ENCODE results near the gene TTLL3.

The TTLL3 gene

DNA sequence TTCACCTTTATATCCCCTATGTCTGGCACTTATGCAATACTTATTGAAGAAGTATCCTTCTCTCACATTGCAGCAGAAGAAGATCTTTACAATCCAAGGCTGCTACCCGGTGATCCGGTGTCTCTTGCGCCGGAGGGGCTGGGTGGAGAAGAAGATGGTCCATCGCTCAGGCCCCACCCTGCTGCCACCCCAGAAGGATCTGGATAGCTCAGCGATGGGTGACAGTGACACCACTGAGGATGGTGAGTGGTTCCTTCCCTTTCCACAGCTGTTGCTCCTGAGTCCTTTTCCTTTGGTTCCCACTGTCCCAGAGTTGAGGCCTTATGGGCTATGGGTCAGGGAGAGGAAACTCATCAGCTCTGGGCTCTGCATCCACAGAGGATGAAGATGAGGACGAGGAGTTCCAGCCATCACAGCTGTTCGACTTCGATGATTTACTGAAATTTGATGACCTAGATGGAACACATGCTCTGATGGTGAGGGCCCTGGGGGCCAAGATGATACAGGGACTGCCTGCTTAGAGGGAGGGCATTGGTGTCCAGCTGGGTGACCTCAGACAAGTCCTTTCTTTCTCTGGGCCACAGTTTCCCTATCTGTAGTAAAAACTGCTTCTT, 2.9 kb downstream of the TTLL3 start:
- H3K4me3 ChIP-seq (ENCODE audit: low read depth, low read length): no peak overlapping the region
- DNase-seq (ENCODE audit: low read depth): no peak
- TF ChIP-seq, protein P1, sequence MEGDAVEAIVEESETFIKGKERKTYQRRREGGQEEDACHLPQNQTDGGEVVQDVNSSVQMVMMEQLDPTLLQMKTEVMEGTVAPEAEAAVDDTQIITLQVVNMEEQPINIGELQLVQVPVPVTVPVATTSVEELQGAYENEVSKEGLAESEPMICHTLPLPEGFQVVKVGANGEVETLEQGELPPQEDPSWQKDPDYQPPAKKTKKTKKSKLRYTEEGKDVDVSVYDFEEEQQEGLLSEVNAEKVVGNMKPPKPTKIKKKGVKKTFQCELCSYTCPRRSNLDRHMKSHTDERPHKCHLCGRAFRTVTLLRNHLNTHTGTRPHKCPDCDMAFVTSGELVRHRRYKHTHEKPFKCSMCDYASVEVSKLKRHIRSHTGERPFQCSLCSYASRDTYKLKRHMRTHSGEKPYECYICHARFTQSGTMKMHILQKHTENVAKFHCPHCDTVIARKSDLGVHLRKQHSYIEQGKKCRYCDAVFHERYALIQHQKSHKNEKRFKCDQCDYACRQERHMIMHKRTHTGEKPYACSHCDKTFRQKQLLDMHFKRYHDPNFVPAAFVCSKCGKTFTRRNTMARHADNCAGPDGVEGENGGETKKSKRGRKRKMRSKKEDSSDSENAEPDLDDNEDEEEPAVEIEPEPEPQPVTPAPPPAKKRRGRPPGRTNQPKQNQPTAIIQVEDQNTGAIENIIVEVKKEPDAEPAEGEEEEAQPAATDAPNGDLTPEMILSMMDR (IDR thresholded peaks at IDR 0.05; ENCODE audit: insufficient read depth, low read depth, low read length, missing control alignments): no peak

DNA sequence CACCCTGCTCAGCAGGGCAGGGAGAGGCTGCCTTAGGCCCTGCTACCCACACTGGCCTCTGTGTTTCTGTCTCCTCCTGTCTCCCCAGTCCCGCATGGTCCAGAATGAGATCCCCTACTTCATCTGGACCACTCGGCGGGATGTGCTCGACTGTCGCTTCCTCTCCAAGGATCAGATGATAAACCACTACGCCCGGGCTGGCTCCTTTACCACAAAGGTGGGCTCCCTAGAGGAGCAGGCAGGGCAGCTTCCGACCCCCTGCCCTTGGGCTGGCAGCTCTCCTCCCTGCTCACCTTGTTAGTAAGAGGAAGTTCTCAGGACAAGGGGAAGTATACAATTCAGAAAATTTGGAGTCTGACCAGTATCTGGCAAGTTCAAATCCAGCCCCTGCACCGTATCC, 5.9 kb downstream of the TTLL3 start:
- no peak for DNase-seq (ENCODE audit: low read depth)
- H3K4me3 ChIP-seq (ENCODE audit: low read depth, low read length): no peak overlapping the region
- TF ChIP-seq, protein P1 (IDR thresholded peaks at IDR 0.05; ENCODE audit: insufficient read depth, low read depth, low read length, missing control alignments): no peak

DNA sequence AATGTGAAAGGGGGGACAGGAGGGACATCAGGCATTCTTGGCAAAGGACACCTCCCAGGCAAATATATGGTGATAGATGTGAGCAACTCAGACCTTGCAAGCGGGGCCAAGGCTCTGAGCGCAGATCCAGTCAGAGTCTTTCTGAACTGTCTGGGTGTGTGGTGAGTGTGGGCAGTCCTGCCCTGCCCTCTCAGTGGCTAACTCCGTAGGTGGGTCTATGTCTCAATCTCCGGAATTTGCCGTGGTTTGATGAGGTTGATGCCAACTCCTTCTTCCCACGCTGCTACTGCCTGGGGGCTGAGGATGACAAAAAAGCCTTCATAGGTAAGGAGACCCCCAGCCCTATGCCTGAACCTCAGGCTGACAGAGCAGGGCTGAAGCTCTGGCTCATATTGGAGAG, 7.4 kb downstream of the TTLL3 start:
- H3K4me3 ChIP-seq (ENCODE audit: low read depth, low read length): no peak overlapping the region
- TF ChIP-seq, protein P1 (IDR thresholded peaks at IDR 0.05; ENCODE audit: insufficient read depth, low read depth, low read length, missing control alignments): no peak
- DNase-seq (ENCODE audit: low read depth): no peak

DNA sequence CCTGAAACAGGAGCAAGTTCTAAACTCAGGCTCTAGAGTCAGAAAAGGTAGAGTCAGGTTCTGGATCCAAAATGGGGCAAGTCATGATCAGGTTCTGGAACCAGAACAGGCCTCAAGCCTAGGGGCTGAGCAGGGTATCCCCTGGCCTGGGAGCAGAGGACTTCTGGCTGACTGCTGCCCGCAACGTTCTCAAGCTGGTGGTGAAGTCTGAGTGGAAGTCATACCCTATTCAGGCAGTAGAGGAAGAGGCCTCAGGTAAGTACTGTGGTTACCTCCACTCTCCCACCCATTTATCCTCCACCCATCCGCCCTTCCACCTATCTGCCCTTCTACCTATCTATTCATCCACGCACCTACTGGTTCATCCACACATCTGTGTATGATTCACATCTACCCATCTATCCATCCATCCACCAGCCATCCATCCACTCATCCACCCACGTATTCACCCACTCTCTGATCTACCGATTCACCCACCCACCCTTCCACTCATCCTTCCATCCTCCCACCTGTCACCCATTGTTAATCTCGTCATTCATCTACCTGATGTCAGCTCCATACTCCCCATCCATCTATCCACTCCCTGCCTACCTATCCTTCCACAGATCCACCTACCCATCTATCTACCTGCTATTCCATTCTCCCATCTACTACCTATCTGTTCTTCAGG, 8.7 kb downstream of the TTLL3 start:
- H3K4me3 ChIP-seq (ENCODE audit: low read depth, low read length): no peak overlapping the region
- no peak for DNase-seq (ENCODE audit: low read depth)
- TF ChIP-seq, protein P1 (IDR thresholded peaks at IDR 0.05; ENCODE audit: insufficient read depth, low read depth, low read length, missing control alignments): no peak

DNA sequence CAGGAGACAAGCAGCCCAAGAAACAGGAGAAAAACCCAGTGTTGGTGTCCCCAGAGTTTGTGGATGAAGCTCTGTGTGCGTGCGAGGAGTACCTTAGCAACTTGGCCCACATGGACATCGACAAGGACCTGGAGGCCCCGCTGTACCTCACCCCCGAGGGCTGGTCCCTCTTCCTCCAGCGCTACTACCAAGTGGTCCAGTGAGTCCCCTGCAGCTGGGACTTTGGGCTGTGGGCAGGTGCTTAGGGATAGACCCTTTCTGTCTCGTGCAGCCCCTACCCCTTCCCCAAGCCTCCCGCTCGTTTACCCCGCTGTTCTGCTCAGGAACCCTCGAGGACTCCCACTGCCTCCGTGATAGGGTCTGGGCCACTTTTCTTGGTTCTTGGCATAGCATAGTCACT, 10.5 kb downstream of the TTLL3 start:
- TF ChIP-seq, protein P1 (IDR thresholded peaks at IDR 0.05; ENCODE audit: insufficient read depth, low read depth, low read length, missing control alignments): no peak
- DNase-seq (ENCODE audit: low read depth): no peak
- H3K4me3 ChIP-seq (ENCODE audit: low read depth, low read length): no peak overlapping the region

DNA sequence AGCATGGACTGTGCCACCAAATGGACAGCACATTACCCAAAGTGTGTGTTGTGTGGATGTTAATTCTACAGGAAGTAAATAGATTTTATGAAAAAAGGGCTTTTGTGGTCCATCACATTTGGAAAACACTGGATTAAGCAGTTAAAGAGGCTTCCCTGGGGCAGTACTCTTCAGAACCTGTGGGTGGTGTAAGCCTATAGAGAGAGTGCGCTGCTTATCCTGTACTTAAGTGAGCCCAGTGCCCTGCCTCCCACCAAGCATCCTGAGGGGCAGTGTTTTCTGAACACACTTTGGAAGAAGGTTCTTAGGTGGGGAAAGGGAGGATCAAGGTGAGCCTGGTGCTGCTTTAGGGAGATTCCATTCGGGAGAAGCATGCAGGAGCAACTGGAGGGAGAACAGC, 10.9 kb downstream of the TTLL3 start:
- TF ChIP-seq, protein P1 (IDR thresholded peaks at IDR 0.05; ENCODE audit: insufficient read depth, low read depth, low read length, missing control alignments): no peak
- no peak for DNase-seq (ENCODE audit: low read depth)
- no peak overlapping the region for H3K4me3 ChIP-seq (ENCODE audit: low read depth, low read length)
